Activated CD4-positive, CD25-positive, alpha-beta regulatory T cell treated with anti-CD3 and anti-CD28 coated beads, Interleukin-2, amount 50 U/mL, for 72 hours (primary cell): ENCODE measurements around the gene EIF3J.
A peak's percentile ranks its signal among the peaks of the same experiment; 100 is the strongest.
"Not testable (repeated sequence)": the region's sequence is repeated elsewhere in the genome, so short reads cannot be mapped to it uniquely, and the experiment has no call there.

ENCODE experiments used
- DNase-seq: peaks from one replicate; pipeline ENCODE4 v3.0.0; 2021

EIF3J gene, protein sequence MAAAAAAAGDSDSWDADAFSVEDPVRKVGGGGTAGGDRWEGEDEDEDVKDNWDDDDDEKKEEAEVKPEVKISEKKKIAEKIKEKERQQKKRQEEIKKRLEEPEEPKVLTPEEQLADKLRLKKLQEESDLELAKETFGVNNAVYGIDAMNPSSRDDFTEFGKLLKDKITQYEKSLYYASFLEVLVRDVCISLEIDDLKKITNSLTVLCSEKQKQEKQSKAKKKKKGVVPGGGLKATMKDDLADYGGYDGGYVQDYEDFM

DNA sequence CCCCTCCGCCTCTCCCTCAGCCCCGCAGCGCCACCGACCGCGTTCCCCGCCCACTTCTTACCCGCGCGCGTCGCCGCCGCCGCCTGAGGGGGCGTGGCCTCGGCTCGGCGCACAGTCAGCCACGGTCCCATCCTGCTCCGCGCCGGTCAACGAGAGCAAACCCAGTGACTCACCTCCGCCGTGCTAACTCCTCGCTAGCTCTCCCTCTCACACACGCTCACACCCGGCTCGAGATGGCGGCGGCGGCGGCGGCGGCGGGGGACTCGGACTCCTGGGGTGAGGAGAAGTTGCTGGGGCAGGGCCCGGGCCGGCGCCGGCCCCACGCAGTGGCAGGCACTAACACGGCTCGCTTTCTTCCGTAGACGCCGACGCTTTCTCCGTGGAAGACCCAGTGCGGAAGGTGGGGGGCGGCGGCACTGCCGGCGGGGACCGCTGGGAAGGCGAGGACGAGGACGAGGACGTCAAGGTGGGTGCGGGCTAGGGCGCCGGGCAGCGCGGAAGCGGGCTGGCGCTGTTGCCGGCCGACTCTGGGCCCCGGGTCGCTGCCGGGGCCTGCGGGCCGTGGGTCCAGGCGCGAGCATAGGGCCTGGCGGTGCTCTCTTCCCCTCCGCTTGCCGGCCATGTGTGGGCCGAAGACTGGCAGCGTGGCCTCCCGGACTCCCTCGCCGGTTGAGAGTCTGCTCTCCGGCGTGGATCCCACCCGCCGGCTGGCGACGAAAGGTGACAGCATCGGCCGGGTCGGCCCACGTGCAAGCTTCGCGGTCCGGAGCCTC is at the start of gene EIF3J:
EIF3J (plus strand) TSS at position 186 of the 773 bp plus-strand sequence; CDS start at position 234, 48 bp downstream.
- peak; percentile 94 for DNase-seq

DNA sequence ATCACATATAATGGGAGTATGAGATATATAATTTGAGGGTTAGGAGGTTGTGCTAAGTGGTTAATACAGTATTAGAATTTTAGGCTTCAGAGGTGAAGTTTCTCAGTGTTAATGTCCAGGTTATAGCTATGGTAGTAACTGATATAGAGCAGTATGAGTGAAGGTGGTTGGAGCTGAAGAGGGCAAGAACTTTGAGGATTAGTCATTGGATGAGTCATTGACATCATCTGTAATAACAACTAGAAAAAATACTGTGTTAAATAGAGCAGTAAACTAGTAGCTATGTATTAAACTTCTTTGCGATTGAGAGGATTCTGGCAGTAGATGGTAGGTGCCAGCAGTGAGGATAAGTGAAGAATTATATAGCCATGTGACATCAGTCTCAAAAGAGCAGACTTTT is 47.5 kb upstream of the EIF3J start:
- no peak for DNase-seq

DNA sequence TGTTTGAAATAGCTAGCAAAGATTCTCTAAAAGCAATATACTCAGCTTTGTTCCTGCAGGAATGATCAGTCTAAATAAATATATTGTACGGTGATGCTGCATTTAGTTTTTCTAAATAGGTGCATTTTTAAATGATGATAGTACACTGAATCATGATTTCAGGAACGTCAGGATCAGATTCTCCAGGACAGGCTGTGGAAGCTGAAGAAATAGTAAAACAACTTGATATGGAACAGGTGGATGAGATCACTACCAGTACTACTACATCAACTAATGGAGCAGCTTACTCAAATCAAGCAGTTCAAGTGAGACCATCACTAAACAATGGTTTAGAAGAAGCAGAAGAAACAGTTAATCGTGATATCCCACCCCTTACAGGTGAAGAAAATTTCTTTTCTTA is 46.3 kb upstream of the EIF3J start:
- no peak for DNase-seq

DNA sequence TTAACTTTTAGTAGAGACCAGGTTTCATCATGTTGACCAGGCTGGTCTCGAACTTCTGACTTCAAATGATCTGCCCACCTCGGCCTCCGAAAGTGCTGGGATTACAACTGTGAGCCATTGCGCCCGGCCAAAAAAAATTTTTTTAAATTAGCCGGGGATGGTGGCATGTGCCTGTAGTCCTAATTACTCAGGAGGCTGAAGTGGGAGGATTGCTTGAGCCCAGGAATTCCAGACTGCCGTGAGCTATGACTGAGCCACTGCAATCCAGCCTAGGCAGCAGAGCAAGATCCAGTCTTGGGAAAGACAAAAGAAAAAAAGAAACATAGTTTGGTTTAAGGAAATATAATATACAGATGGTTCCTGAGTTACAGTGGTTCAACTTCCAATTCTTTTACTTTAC is 44.9 kb upstream of the EIF3J start:
- no peak for DNase-seq

DNA sequence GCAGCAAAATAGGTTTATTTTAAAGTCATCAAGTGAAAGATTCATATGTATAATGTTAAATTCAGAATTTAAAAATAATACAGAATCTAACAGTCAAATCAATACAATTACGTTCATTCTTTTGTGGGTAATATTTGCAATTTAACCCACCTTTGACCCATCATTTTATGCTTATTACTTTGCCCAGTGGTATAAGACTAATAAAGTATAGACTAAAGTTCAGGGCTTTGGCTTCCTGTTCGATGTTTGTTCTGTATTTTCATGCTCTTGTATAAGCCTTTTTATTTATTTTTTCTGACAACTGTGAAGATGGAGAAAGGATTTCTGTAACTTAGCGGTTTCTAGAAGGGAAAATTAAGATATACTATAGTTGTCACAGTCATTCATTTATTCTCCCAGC is 44.3 kb upstream of the EIF3J start:
- no peak for DNase-seq

DNA sequence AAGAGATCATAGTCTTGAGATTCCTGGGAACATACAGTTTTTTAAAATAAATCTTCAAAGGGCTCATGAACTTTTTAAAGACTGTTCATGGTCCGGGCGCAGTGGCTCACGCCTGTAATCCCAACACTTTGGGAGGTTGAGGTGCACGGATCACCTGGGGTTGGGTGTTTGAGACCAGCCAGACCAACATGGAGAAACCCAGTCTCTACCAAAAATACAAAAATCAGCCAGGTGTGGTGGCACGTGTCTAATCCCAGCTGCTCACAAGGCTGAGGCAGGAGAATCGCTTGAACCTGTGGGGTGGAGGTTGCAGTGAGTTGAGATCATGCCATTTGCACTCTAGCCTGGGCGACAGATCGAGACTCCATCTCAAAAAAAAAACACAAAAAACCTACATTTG is 41.4 kb upstream of the EIF3J start:
- DNase-seq: no peak

DNA sequence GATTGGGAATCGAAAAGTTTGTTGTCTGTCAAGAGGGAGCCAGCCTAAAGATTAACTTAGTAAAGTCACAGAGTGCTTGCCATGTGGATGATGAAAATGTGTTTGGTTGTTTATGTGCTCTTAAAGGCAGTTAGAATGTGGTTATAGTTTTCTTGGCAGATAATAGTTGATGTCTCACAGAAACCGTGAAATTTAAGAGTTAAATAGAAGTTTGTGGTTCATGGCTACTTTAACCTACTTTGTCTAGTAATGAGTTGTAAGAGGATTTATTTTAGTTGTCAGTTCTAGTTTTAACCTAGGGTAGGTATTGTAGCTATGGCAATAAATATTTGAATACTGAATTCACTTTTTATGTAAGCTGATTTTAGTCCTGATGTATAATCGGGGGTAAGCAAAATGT is 36.4 kb upstream of the EIF3J start:
- no peak for DNase-seq

DNA sequence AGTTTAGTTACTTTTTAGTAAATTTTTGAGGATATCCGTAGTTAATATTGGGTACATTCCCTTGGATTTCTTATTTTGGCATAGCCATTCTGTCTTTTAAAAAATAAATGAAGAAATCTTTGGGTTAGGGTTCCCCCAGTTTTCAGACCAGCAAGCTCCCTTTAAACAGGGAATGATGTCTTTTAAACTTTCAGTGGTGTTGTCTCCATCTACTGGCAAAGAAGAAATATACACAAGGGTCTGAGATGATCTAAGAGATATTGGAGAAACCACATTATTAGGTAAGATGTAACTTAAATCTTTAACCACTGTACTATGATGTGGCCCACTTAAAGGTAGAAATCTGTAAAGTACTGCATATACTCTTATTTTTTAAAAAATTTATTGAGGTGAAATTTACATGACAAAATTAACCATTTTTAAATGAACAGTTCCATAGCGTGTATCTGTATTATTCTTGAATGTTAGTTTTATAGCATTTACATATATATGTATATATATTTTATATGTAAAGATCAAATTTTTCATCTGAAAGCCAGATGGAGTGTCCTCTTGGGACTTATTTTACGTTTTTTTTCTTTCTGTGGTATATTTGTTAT is 35.1 kb upstream of the EIF3J start:
- DNase-seq: no peak

DNA sequence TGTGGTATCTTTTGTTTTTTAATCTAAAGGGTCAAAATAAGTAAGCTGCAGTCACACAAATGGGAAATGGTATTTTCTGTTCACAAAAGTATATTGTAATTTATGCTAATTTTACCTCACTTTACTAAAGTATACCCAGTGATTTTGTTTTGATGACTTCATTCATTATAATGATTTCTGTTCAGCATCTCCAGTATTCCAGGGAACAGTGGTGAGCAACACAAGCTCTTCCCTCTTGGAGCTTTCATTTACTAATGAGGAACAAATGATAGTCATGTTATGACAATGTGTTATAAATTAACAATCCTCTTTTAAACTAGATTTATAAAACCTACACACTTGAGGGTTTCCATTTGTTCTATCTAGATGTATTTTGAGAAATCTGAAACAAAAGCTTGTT is 20.5 kb upstream of the EIF3J start:
- DNase-seq: no peak

DNA sequence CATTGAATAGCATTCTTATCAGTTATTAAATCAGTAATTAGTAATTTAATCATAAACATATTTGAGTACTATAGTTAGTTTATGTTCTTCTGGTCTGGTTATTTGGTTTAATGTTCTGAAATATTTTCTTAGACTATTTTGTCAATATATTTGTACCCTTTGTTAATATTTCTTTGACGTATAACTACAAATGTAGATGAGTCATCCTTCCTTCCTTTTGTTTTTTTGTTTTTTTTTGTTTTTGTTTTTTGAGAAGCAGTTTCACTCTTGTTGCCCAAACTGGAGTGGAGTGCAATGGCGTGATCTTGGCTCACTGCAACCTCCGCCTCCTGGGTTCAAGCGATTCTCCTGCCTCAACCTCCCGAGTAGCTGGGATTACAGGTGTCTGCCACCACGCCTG is 17.4 kb upstream of the EIF3J start:
- no peak for DNase-seq

DNA sequence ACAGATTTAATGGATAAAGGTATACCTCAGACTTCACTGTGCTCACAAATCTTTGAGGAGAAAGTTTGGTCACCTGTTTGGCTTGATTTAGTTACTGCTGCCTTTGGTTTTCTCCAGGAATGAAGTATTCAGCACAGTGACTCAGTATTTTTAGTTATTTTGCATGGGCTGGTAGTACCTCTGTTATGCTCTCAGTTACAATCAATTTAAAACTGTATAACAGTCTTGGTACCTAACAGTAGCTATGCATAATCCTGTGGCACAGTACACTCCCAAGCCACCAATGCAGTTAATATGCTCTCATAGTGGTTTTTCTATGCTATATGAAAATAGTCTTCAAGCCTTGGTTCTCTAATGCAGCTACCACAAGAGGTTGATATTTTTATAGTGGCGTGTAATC is 11.9 kb upstream of the EIF3J start:
- no peak for DNase-seq

DNA sequence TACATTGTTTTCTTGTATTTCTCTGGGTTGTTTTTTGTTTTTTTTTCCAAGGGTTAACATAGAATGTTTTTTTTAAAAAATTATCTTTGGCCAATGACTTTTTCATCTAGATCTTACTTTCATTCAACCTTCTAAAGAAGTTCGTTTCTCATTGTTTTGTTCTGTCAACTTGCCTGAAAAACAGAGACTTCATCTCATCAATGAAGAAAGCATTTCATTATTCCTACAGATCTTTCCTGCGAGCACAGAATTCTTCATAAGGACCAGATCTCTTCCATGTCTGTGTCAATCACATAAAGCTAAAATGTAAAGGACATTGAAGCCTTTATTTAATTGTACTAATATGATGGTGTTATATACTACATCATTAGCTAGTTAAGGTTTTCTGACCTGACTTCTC is 9.7 kb upstream of the EIF3J start:
- DNase-seq: no peak

DNA sequence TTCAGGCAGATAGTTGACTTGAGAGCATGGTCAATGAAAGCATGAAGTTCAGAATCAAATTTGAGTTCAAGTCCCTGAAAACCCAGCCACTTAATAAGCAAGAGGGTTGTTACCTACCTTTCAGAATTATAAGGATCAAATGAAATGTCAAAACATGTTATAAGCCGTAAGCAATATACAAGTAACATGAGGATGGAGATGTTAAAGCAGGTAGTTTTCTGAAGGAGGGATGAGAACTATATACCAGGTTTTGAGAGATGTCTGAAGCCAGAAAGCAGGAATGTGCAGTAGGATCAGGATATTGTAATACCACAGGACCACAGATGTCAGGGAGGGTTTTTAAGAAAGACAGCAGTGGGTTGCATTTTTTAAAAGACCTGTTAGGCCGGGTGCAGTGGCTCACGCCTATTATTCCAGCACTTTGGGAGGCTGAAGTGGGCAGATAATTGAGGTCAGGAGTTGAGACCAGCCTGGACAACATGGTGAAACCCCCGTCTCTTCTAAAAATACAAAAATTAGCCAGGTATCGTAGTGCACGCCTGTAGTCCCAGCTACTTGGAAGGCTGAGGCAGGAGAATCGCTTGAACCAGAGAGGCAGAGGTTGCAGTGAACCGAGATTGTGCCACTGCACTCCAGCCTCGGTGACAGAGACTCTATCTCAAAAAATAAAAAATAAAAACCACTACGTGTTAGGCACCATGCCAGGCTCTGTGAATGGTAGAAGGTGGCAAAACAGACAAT is 6.9 kb upstream of the EIF3J start:
- no peak for DNase-seq

DNA sequence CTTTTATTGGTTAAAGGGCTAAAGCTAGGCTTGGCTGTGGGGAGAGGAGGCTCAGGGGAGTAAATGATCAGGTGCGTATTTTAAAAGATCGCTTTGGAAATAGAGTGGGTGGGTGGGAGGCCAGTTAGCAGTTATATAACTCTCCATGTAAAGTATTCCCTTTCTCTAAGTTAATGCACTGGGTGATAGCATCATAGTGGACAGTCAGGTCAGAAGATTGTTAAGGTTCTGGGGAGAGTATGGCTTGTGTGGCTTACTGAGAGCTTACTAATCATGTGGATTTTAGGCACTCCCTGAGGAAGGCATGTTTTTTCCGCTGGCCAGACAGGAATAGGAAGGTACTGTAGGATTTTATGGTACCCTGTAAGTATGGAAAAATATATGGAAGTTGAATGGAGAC is 6.3 kb upstream of the EIF3J start:
- no peak for DNase-seq

DNA sequence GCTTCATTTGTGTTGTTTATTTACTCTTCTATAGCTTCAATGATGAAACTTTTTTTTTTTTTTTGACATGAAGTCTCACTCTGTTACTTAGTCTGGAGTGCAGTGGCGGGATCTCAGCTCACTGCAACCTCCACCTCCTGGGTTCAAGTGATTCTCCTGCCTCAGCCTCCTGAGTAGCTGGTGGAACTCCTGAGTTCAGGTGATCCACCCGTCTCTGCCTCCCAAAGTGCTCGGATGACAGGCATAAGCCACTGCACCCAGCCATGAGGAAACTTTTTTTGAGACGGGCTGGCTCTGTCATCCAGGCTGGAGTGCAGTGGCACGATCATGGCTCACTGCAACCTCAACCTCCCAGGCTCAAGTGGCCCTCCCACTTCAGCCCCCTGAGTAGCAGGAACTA is 4.7 kb upstream of the EIF3J start:
- DNase-seq: not testable (repeated sequence)

DNA sequence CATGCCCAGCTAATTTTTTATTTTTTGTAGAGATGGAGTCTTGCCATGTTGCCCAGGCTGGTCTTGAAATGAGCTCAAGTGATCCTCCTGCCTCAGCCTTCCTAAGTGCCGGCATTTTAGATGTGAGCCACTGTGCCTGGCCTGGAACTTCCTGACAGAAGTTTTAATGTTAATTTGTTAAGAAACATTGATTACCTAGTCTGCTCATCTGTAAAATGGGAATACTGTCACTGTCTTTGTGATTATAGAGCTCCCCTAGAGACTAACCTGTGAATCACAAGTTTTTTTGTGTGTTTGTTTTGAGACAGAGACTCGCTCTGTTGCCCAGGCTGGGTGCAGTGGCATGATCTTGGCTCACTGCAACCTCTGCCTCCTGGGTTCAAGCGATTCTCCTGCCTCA is 4.3 kb upstream of the EIF3J start:
- DNase-seq: no peak

DNA sequence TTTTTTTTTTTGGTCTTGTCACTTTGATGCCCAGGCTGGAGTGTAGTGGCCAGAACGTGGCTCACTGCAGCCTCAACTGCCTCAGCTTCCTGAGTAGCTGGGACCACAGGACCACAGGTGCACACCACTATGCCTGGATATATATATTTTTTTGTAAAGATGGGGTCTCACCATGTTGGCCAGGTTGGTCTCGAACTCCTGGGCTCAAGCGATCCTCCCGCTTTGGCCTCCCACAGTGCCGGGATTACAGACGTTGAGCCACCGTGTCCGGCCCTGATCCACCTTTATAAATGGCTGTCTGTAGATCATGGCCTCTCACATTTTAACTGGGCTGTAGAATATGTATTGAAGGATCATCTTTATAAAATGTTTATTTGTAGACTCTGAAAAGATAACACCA is 1.9 kb upstream of the EIF3J start:
- DNase-seq: no peak

DNA sequence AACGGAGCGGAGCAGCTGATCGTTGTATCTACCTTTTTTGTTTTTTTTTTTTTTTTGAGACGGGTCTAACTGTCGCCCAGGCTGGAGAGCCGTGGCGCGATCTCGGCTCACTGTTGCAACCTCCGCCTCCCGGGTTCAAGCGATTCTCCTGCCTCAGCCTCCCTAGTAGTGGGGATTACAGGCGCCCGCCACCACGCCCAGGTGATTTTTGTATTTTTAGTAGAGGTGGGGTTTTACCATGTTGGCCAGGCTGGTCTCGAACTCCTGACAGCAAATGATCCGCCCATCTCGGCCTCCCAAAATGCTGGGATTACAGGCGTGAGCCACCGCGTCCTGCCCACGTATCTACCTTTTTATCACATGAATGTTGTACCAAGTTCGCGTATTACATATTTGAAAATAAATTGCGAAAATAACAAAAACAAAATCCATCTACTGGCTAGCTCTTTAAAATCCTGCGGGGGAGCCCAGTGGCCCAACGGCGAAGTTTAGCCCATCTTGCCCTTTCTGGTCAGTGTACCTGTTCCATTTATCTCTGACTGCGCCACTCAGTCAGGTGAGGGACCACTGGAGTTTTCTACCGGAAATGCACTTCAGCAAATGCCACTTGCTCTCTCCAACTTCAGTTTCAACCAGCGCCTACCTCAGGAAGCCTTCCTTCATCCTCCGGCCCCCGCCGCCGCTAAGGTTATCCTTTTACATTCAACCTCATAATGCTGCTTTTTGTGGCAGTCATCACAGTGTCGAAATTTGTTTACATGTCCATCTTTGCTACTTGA is 1.2 kb upstream of the EIF3J start:
- peak; percentile 36 for DNase-seq

DNA sequence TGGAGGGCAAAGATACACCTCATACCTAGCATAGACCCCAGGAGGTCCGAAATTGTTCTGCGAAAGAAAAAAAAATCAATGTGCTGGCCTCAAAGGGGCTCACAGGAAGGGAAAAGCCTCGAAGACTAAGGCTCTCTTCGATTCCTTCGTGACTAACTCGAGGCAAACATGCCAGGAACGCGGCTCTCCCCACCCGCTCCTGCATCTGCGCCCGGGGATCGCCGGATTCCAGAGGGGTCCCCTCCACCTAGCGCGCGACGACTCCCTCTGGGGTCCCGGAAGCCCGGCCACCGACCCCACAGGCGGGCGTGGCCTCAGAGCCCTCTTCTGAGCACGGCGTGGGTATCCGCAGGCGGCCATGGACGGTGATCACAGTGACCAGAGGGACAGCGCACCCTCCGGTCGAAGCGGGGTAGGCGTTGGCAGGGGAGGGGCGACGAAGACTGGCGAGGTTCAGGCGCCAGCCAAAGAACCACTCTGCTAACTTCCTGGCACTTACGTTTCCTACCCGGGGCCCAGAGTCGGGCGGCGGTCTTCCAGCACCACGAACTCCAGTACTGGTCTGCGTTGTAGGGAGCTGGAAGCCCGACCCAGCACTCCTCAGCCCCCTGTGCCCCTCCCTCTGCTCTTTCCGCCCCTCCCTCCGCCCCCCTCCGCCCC is 515 bp upstream of the EIF3J start:
- peak; percentile 79 for DNase-seq

DNA sequence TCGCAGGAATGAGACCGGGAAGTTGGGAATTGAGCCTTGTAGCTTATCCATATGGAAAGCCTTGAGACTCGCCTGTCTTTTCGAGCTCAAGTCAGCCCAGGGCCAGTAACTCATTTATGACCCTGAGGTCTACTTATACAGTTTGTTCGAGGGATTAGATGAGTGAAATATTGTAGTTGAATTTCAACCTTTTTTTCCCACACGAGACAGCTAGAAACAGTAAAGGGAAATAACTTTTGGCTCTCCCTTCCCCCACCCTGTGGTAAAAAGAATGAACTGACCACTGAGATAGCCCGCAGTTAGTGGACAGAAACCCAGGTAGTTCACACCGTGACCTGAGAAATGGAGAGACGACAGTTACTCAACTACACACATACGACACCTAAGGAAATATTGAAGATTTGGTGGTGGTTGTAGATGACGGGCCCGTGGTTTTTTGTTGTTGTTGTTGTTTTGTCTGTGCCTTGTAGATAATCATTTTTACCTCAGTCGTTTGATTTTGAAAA is 841 bp downstream of the EIF3J start:
- no peak for DNase-seq

DNA sequence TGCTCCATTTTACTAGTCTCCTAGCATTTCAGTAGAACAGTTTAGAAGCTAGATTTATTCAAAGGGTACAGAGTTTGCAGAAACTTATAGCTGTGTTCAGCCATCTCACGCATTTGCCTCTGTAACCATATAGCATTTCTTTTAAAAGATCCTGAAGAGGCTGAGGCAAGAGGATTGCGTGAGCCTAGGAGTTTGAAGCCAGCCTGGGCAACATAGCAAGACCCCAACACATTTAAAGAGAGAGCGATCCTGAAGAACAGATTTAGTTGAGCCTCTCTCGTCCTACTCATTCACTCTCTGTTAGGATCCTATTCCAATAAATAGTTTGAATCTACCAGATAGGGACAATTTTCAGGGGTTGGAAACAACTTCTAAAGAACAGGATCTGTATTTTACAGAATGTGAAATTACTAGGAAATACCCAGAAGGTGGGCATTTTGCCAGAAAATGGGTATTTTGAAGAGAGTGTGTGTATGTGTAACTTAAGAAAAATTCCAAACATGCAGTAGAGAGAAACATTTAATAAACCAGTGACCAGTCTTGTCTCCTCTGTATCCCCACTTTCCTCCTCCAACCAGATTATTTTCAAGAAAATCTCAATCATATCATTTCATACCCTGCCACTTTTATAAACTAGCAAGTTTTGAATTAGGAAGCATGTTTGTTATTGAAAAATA is 4.5 kb downstream of the EIF3J start:
- no peak for DNase-seq
